Bronchial epithelial cell (primary cell): ENCODE measurements around the gene COL23A1. TPM values are rescaled to one million over a fixed set of nuclear protein-coding genes. Genes with fewer than 3 reads are reported as not detected.

ENCODE experiments used
- DNase-seq: peaks from one replicate; pipeline ENCODE4 v3.0.0-alpha.2; 2010; ENCODE audit warnings: low read depth
- FAIRE-seq: peaks from 2 replicates; lab custom pipeline; 2011; peaks lifted over from hg19 to GRCh38; lab: Jason Lieb, UNC
- H3K27me3 ChIP-seq: 2 replicates; pipeline ENCODE4 v1.5.1; 2011; ENCODE audit warnings: low read length; ENCODE audit not compliant: control insufficient read depth, insufficient read depth
- H3K36me3 ChIP-seq: 2 replicates; pipeline ENCODE4 v1.5.1; 2011; ENCODE audit warnings: low read length; ENCODE audit not compliant: control insufficient read depth, insufficient read depth
- H3K4me3 ChIP-seq: 2 replicates; pipeline ENCODE4 v1.5.1; 2011; ENCODE audit warnings: mild to moderate bottlenecking, low read depth, low read length, control low read depth
- CTCF ChIP-seq: IDR thresholded peaks from 2 replicates; pipeline ENCODE4 v1.5.1; 2011; ENCODE audit warnings: mild to moderate bottlenecking, moderate library complexity, low read length, control low read depth, inconsistent platforms; ENCODE audit not compliant: insufficient read depth, severe bottlenecking
- total RNA-seq: library from RNA; depleted of rRNA; stranded (reverse); fragments of >200 nt; gene quantifications from 2 replicates; pipeline ENCODE4 v1.2.1, GENCODE V29; 2014

Gene COL23A1
- total RNA-seq, 1 donor from 2014 or later: 0.26 TPM

GRCh38 chr5:178469011-178469974 lies 120.9 kb downstream of the COL23A1 start:
- DNase-seq: no peak
- TF ChIP-seq CTCF: no peak

GRCh38 chr5:178468196-178468685 lies 122.0 kb downstream of the COL23A1 start:
- no peak overlapping the region for H3K4me3 ChIP-seq
- FAIRE-seq: no peak

More at GRCh38 chr5:178469011-178469974, 120.9 kb downstream of the COL23A1 start:
- no peaks in the 10 kb centered on the region for H3K36me3 ChIP-seq
- no peaks in the 10 kb centered on the region for H3K27me3 ChIP-seq
- no peak overlapping the region for H3K4me3 ChIP-seq
- FAIRE-seq: peak; percentile 82

GRCh38 chr5:178467568-178468195 lies 122.5 kb downstream of the COL23A1 start:
- Histone ChIP-seq H3K36me3 (no peaks in the 10 kb centered on the region), H3K27me3 (no peaks in the 10 kb centered on the region), H3K4me3 (no peak overlapping the region)
- DNase-seq (peak; percentile 50), FAIRE-seq (no peak)
- TF ChIP-seq CTCF: no peak

More at GRCh38 chr5:178468196-178468685, 122.0 kb downstream of the COL23A1 start:
- Histone ChIP-seq H3K36me3 (no peaks in the 10 kb centered on the region), H3K27me3 (no peaks in the 10 kb centered on the region)
- no peak for TF ChIP-seq CTCF
- no peak for DNase-seq

- FAIRE-seq (no peak), DNase-seq (no peak)
- no peak overlapping the region for H3K4me3 ChIP-seq
- no peaks in the 10 kb centered on the region for H3K36me3 ChIP-seq
- no peak for TF ChIP-seq CTCF
- no peaks in the 10 kb centered on the region for H3K27me3 ChIP-seq
Observed at GRCh38 chr5:178467205-178467567, 123.0 kb downstream of the COL23A1 start.

GRCh38 chr5:178466342-178466741 lies 123.9 kb downstream of the COL23A1 start:
- FAIRE-seq (no peak), DNase-seq (no peak)
- no peaks in the 10 kb centered on the region for H3K27me3 ChIP-seq
- H3K36me3 ChIP-seq: no peaks in the 10 kb centered on the region
- TF ChIP-seq CTCF: no peak
- H3K4me3 ChIP-seq: no peak overlapping the region
